ENCODE measurements around the gene IFT52.

DNA sequence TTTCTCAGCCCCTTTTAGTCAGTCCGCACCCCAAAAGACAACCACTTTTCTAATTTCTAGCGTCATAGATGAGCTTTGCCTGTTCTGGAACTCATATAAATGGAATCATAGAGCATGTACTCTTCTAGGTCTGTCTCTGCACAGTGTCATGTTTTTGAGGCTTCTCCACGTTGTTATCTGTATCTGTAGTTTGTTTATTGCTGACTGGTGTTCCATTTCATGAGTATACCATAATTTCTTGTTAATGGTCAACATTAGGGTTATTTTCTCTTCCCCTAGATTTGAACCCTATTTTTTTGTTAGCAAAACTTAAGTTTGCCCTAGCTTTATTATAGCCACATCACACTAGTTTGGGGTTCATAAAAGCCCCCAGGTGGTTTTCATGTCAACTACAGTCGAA lies 48.1 kb upstream of the IFT52 start:
- TF ChIP-seq SUZ12 (IDR thresholded peaks at IDR 0.05; ENCODE audit: extremely low read depth, insufficient read depth, insufficient read length) = no peak
- no peak for TF ChIP-seq YY1 (IDR thresholded peaks at IDR 0.05; ENCODE audit: insufficient read depth, insufficient read length)
- no peak for TF ChIP-seq ZNF274 (IDR thresholded peaks at IDR 0.05; ENCODE audit: low read depth, low read length)
